B cell (primary cell): ENCODE data around the gene DSG3.

ENCODE experiments used
- CTCF ChIP-seq: fragments of 200-600 bp; IDR thresholded peaks from one replicate; pipeline ENCODE4 v1.8.0; 2022; ENCODE audit warnings: antibody characterized with exemption, mild to moderate bottlenecking
- EZH2 ChIP-seq: IDR thresholded peaks from 2 replicates; pipeline ENCODE4 v1.6.1; 2012; ENCODE audit warnings: borderline replicate concordance, low read depth, mild to moderate bottlenecking, moderate library complexity, low read length; ENCODE audit not compliant: insufficient read depth, poor library complexity, severe bottlenecking

GRCh38 chr18:31506024-31506742 is 58.6 kb downstream of the DSG3 start:
- TF ChIP-seq EZH2 (no peak), CTCF (no peak)
